NK-92 (cell line): ENCODE results near the gene SAP30BP.

Source experiments
- DNase-seq: peaks from one replicate; lab custom pipeline; 2025; ENCODE audit not compliant: unreplicated experiment; lab: John Stamatoyannopoulos, UW

The SAP30BP gene

GRCh38 chr17:75707079-75707571 lies 40.0 kb downstream of the SAP30BP start:
- no peak for DNase-seq

- DNase-seq: no peak
These were observed 45.3 kb downstream of the SAP30BP start for GRCh38 chr17:75712446-75712845.

GRCh38 chr17:75719732-75720131 lies 52.6 kb downstream of the SAP30BP start:
- no peak for DNase-seq

GRCh38 chr17:75720656-75721462 lies 53.7 kb downstream of the SAP30BP start, which contains the start of gene ITGB4:
Gene ITGB4 (plus strand): TSS chr17:75721459. CDS start chr17:75724704, 3,245 bp downstream.
- DNase-seq: no peak

- no peak for DNase-seq
These were observed 54.4 kb downstream of the SAP30BP start for GRCh38 chr17:75721463-75722011.

GRCh38 chr17:75722076-75722475 lies 54.9 kb downstream of the SAP30BP start:
- no peak for DNase-seq

- DNase-seq: no peak
These were observed 55.5 kb downstream of the SAP30BP start for GRCh38 chr17:75722542-75723095.

- no peak for DNase-seq
These were observed 56.2 kb downstream of the SAP30BP start for GRCh38 chr17:75723171-75723930.

- DNase-seq: no peak
These were observed 57.2 kb downstream of the SAP30BP start for GRCh38 chr17:75724016-75725003.

GRCh38 chr17:75725504-75725903 lies 58.4 kb downstream of the SAP30BP start:
- no peak for DNase-seq

- DNase-seq: no peak
These were observed 60.3 kb downstream of the SAP30BP start for GRCh38 chr17:75727391-75727790.

GRCh38 chr17:75729351-75729750 lies 62.2 kb downstream of the SAP30BP start:
- no peak for DNase-seq

- no peak for DNase-seq
These were observed 62.9 kb downstream of the SAP30BP start for GRCh38 chr17:75730065-75730464.

- DNase-seq: no peak
These were observed 64.1 kb downstream of the SAP30BP start for GRCh38 chr17:75731086-75731715.

GRCh38 chr17:75731716-75732498 lies 64.8 kb downstream of the SAP30BP start:
- no peak for DNase-seq

GRCh38 chr17:75733471-75733870 lies 66.3 kb downstream of the SAP30BP start:
- DNase-seq: no peak

- DNase-seq: no peak
These were observed 67.6 kb downstream of the SAP30BP start for GRCh38 chr17:75734674-75735294.

- no peak for DNase-seq
These were observed 69.2 kb downstream of the SAP30BP start for GRCh38 chr17:75736173-75736835.
